ENCODE results near the gene SLC25A12. TPM values are rescaled to one million over a fixed set of nuclear protein-coding genes. Genes with fewer than 3 reads are reported as not detected.
A peak's percentile ranks its signal among the peaks of the same experiment; 100 is the strongest.

SLC25A12 gene
- total and polyA plus RNA-seq, 2 experiments from 2014 or later = 15.1 to 17.6 TPM

GRCh38 chr2:171852366-171852888, 41.6 kb downstream of the SLC25A12 start:
- WGBS, 2 experiments (ENCODE audit: low coverage in 1 of 2, low lambda C conversion rate in 2 of 2, missing lambda C conversion rate in 2 of 2) = 0% methylated on average over 1 of the region's 1 CpG
- Histone ChIP-seq H3K9me2 (ENCODE audit: insufficient read depth) (no peaks in the 10 kb centered on the region), H3K4me2 (ENCODE audit: unreplicated experiment) (no peak overlapping the region), H3K27me3 (replicated peaks; ENCODE audit: insufficient read depth) (no peaks in the 10 kb centered on the region), H3K79me2 (ENCODE audit: insufficient read depth) (no peaks in the 10 kb centered on the region), H3K27ac (no peak overlapping the region), H2AFZ (no peak overlapping the region), H3K9ac (no peak overlapping the region), H3F3A (ENCODE audit: insufficient read depth) (peaks cover 16% of the 10 kb centered on the region; the same call in 1 of the 2 replicates), H3K4me3 (no peak overlapping the region), H3K4me1 (ENCODE audit: insufficient read depth) (peaks cover 15% of the 10 kb centered on the region), H4K20me1 (ENCODE audit: insufficient read depth) (no peaks in the 10 kb centered on the region), H3K36me3 (ENCODE audit: low read depth) (no peaks in the 10 kb centered on the region; the same call in 1 of the 2 replicates), H3K9me3 (ENCODE audit: low read depth) (no peaks in the 10 kb centered on the region)
- TF ChIP-seq EZH2 (IDR thresholded peaks at IDR 0.05; ENCODE audit: insufficient read depth, poor library complexity, severe bottlenecking) (no peak), EZH2phosphoT487 (IDR thresholded peaks at IDR 0.05; ENCODE audit: insufficient read depth, low read depth) (no peak)
- in situ Hi-C loops (cut with MboI) = no loop called here
- DNase-seq = no peak

GRCh38 chr2:171847627-171848026, 46.4 kb downstream of the SLC25A12 start:
- 86 to 88% methylated on average over 2 of the region's 2 CpGs for WGBS, 2 experiments (ENCODE audit: low coverage in 1 of 2, low lambda C conversion rate in 2 of 2, missing lambda C conversion rate in 2 of 2)
- no peak for DNase-seq

GRCh38 chr2:171846894-171847293, 47.1 kb downstream of the SLC25A12 start:
- H3K4me3 ChIP-seq = no peak overlapping the region
- H3K9me2 ChIP-seq (ENCODE audit: insufficient read depth) = no peaks in the 10 kb centered on the region
- no peaks in the 10 kb centered on the region for H3K27me3 ChIP-seq (replicated peaks; ENCODE audit: insufficient read depth)
- no peak overlapping the region for H3K27ac ChIP-seq
- TF ChIP-seq EZH2phosphoT487 (IDR thresholded peaks at IDR 0.05; ENCODE audit: insufficient read depth, low read depth) = no peak
- TF ChIP-seq EZH2 (IDR thresholded peaks at IDR 0.05; ENCODE audit: insufficient read depth, poor library complexity, severe bottlenecking) = no peak
- no peaks in the 10 kb centered on the region for H3K9me3 ChIP-seq (ENCODE audit: low read depth)
- no peak for DNase-seq
- no peak overlapping the region for H3K9ac ChIP-seq
- H3K36me3 ChIP-seq (ENCODE audit: low read depth) = no peaks in the 10 kb centered on the region
- H3K4me2 ChIP-seq (ENCODE audit: unreplicated experiment) = no peak overlapping the region
- no peaks in the 10 kb centered on the region for H4K20me1 ChIP-seq (ENCODE audit: insufficient read depth)
- in situ Hi-C loops (cut with MboI) = no loop called here
- H3F3A ChIP-seq (ENCODE audit: insufficient read depth) = no peaks in the 10 kb centered on the region
- no peaks in the 10 kb centered on the region for H3K79me2 ChIP-seq (ENCODE audit: insufficient read depth)
- H2AFZ ChIP-seq = no peak overlapping the region
- no peaks in the 10 kb centered on the region for H3K4me1 ChIP-seq (ENCODE audit: insufficient read depth)

More at GRCh38 chr2:171847627-171848026, 46.4 kb downstream of the SLC25A12 start:
- no peaks in the 10 kb centered on the region for H3K36me3 ChIP-seq (ENCODE audit: low read depth)
- H3K27ac ChIP-seq = no peak overlapping the region
- H3K4me1 ChIP-seq (ENCODE audit: insufficient read depth) = no peaks in the 10 kb centered on the region
- H3K9me2 ChIP-seq (ENCODE audit: insufficient read depth) = no peaks in the 10 kb centered on the region
- H3K9me3 ChIP-seq (ENCODE audit: low read depth) = no peaks in the 10 kb centered on the region
- H3K4me2 ChIP-seq (ENCODE audit: unreplicated experiment) = no peak overlapping the region
- H3K9ac ChIP-seq = no peak overlapping the region
- H4K20me1 ChIP-seq (ENCODE audit: insufficient read depth) = no peaks in the 10 kb centered on the region
- no peak overlapping the region for H3K4me3 ChIP-seq
- no peaks in the 10 kb centered on the region for H3K27me3 ChIP-seq (replicated peaks; ENCODE audit: insufficient read depth)
- no peaks in the 10 kb centered on the region for H3K79me2 ChIP-seq (ENCODE audit: insufficient read depth)
- H2AFZ ChIP-seq = no peak overlapping the region
- TF ChIP-seq EZH2phosphoT487 (IDR thresholded peaks at IDR 0.05; ENCODE audit: insufficient read depth, low read depth) (no peak), EZH2 (IDR thresholded peaks at IDR 0.05; ENCODE audit: insufficient read depth, poor library complexity, severe bottlenecking) (no peak)
- H3F3A ChIP-seq (ENCODE audit: insufficient read depth) = no peaks in the 10 kb centered on the region
- in situ Hi-C loops (cut with MboI) = no loop called here

GRCh38 chr2:171841996-171842395, 52.0 kb downstream of the SLC25A12 start:
- Histone ChIP-seq H3K36me3 (ENCODE audit: low read depth) (no peaks in the 10 kb centered on the region), H3K9ac (no peak overlapping the region), H3K79me2 (ENCODE audit: insufficient read depth) (no peaks in the 10 kb centered on the region), H3K9me2 (ENCODE audit: insufficient read depth) (no peaks in the 10 kb centered on the region), H3K4me1 (ENCODE audit: insufficient read depth) (peaks cover 11% of the 10 kb centered on the region; the same call in 1 of the 2 replicates), H2AFZ (no peak overlapping the region), H3K4me3 (no peak overlapping the region), H3K27ac (no peak overlapping the region), H4K20me1 (ENCODE audit: insufficient read depth) (no peaks in the 10 kb centered on the region), H3F3A (ENCODE audit: insufficient read depth) (no peaks in the 10 kb centered on the region), H3K9me3 (ENCODE audit: low read depth) (no peaks in the 10 kb centered on the region), H3K27me3 (replicated peaks; ENCODE audit: insufficient read depth) (no peaks in the 10 kb centered on the region), H3K4me2 (ENCODE audit: unreplicated experiment) (no peak overlapping the region)
- DNase-seq = no peak
- WGBS, 2 experiments (ENCODE audit: low coverage in 1 of 2, low lambda C conversion rate in 2 of 2, missing lambda C conversion rate in 2 of 2) = 96 to 98% methylated on average over 2 of the region's 2 CpGs
- in situ Hi-C loops (cut with MboI) = no loop called here
- no peak for TF ChIP-seq EZH2 (IDR thresholded peaks at IDR 0.05; ENCODE audit: insufficient read depth, poor library complexity, severe bottlenecking)
- TF ChIP-seq EZH2phosphoT487 (IDR thresholded peaks at IDR 0.05; ENCODE audit: insufficient read depth, low read depth) = no peak

DNA sequence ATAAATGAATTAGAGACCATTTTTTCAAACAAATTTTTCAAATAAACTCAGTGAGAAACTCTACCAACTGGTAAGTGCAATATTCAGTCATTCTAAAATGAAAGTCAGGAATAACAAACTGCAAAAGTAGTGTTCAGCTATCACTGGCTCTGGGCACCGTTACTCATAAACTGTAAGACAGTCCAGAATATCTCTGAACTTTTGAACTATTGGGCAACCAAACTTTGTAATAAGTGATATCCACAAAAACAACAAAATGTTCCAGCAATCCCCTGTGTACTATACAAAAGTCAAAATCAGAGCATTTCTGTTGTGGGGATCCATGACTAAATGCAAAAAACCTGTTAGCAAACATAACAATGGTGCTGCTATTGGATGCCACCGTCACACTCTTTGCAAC, 56.3 kb downstream of the SLC25A12 start:
- in situ Hi-C loops (cut with MboI) = no loop called here
- Histone ChIP-seq H3K36me3 (ENCODE audit: low read depth) (peaks cover 36% of the 10 kb centered on the region), H3K79me2 (ENCODE audit: insufficient read depth) (no peaks in the 10 kb centered on the region), H3K27me3 (replicated peaks; ENCODE audit: insufficient read depth) (no peaks in the 10 kb centered on the region), H3K4me3 (no peak overlapping the region), H2AFZ (no peak overlapping the region), H3K9me3 (ENCODE audit: low read depth) (no peaks in the 10 kb centered on the region), H3K4me2 (ENCODE audit: unreplicated experiment) (peak overlapping the region; percentile 13), H4K20me1 (ENCODE audit: insufficient read depth) (no peaks in the 10 kb centered on the region), H3K9ac (no peak overlapping the region), H3K4me1 (ENCODE audit: insufficient read depth) (peaks cover 11% of the 10 kb centered on the region; the same call in 1 of the 2 replicates), H3K27ac (no peak overlapping the region), H3K9me2 (ENCODE audit: insufficient read depth) (no peaks in the 10 kb centered on the region), H3F3A (ENCODE audit: insufficient read depth) (no peaks in the 10 kb centered on the region)
- peak; percentile 31 for DNase-seq
- 29 to 36% methylated on average over 2 of the region's 2 CpGs for WGBS, 2 experiments (ENCODE audit: low coverage in 1 of 2, low lambda C conversion rate in 2 of 2, missing lambda C conversion rate in 2 of 2)
- TF ChIP-seq EZH2phosphoT487 (IDR thresholded peaks at IDR 0.05; ENCODE audit: insufficient read depth, low read depth) (no peak), EZH2 (IDR thresholded peaks at IDR 0.05; ENCODE audit: insufficient read depth, poor library complexity, severe bottlenecking) (no peak)
